Measurements from ENCODE around the gene DOK6. TPM values are rescaled to one million over a fixed set of nuclear protein-coding genes. Genes with fewer than 3 reads are reported as not detected.

The DOK6 gene
- total and polyA plus RNA-seq, 2 experiments from 2014 or later, result 0.29 to 0.42 TPM

DNA sequence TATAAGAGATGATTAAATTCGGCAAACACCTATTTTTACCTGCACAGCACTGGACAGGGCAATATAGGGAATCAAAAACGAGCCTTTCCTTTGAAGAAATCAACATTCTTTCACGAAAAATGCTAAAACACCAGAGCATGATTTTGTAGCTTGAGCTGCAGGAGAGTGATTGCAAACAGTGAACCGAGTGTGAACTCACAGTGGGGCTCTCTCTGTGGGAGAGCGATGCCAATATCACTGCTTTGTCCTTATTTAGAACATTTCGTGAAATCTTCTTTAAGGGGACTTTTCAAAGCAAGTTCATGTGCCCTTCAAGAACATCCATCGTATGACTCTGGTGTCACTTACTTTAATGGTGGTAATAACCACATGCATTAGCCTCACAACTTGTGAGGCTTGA is 308.2 kb downstream of the DOK6 start:
- ATAC-seq, result no peak
- H3K27ac ChIP-seq (ENCODE audit: low read depth), result no peak overlapping the region
- H3K27me3 ChIP-seq (ENCODE audit: insufficient read depth), result peaks cover 37% of the 10 kb centered on the region
- H4K20me1 ChIP-seq (replicated peaks; ENCODE audit: insufficient read depth), result no peaks in the 10 kb centered on the region
- H3K4me2 ChIP-seq, result no peak overlapping the region
- no peaks in the 10 kb centered on the region for H3F3A ChIP-seq (replicated peaks; ENCODE audit: low read depth)
- peaks cover 8% of the 10 kb centered on the region for H3K4me1 ChIP-seq (ENCODE audit: insufficient read depth)
- H3K36me3 ChIP-seq (ENCODE audit: insufficient read depth), result no peaks in the 10 kb centered on the region
- H2AFZ ChIP-seq, result no peak overlapping the region
- Mint-ChIP-seq H3K9me3 (peaks cover 16% of the 10 kb centered on the region; the same call in 2 of the 3 replicates), H3K27me3 (ENCODE audit: insufficient read depth, low read depth, poor library complexity) (peaks cover 19% of the 10 kb centered on the region), H3K27ac (no peak overlapping the region), H3K4me1 (peaks cover 16% of the 10 kb centered on the region), H3K4me3 (no peak overlapping the region), H3K36me3 (ENCODE audit: low read depth) (peaks cover 8% of the 10 kb centered on the region; the same call in 2 of the 3 replicates)
- TF ChIP-seq, protein P1, sequence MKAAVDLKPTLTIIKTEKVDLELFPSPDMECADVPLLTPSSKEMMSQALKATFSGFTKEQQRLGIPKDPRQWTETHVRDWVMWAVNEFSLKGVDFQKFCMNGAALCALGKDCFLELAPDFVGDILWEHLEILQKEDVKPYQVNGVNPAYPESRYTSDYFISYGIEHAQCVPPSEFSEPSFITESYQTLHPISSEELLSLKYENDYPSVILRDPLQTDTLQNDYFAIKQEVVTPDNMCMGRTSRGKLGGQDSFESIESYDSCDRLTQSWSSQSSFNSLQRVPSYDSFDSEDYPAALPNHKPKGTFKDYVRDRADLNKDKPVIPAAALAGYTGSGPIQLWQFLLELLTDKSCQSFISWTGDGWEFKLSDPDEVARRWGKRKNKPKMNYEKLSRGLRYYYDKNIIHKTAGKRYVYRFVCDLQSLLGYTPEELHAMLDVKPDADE (IDR thresholded peaks at IDR 0.05), result no peak
- no peak for TF ChIP-seq JUNB (IDR thresholded peaks at IDR 0.05; ENCODE audit: unreplicated experiment)
- no peak for TF ChIP-seq STAT1 (IDR thresholded peaks at IDR 0.05; ENCODE audit: unreplicated experiment)
- no peak for TF ChIP-seq REST (IDR thresholded peaks at IDR 0.05; ENCODE audit: unreplicated experiment)
- TF ChIP-seq ZNF114 (CRISPR knock-in tag; IDR thresholded peaks at IDR 0.05), result no peak
- TF ChIP-seq EZH2phosphoT487 (IDR thresholded peaks at IDR 0.05; ENCODE audit: unreplicated experiment), result no peak
- TF ChIP-seq CTCF (conservative IDR thresholded peaks at IDR 0.05; ENCODE audit: low read depth in 2 of 2), result no peak
- TF ChIP-seq POLR2AphosphoS5 (IDR thresholded peaks at IDR 0.05; ENCODE audit: low read depth), result no peak
- no peak for TF ChIP-seq EZH2 (IDR thresholded peaks at IDR 0.05; ENCODE audit: low read depth, unreplicated experiment)
- TF ChIP-seq ZNF331 (CRISPR knock-in tag; IDR thresholded peaks at IDR 0.05; ENCODE audit: low read depth), result no peak
- TF ChIP-seq NANOG (IDR thresholded peaks at IDR 0.05; ENCODE audit: borderline replicate concordance), result no peak
- TF ChIP-seq, protein P2, sequence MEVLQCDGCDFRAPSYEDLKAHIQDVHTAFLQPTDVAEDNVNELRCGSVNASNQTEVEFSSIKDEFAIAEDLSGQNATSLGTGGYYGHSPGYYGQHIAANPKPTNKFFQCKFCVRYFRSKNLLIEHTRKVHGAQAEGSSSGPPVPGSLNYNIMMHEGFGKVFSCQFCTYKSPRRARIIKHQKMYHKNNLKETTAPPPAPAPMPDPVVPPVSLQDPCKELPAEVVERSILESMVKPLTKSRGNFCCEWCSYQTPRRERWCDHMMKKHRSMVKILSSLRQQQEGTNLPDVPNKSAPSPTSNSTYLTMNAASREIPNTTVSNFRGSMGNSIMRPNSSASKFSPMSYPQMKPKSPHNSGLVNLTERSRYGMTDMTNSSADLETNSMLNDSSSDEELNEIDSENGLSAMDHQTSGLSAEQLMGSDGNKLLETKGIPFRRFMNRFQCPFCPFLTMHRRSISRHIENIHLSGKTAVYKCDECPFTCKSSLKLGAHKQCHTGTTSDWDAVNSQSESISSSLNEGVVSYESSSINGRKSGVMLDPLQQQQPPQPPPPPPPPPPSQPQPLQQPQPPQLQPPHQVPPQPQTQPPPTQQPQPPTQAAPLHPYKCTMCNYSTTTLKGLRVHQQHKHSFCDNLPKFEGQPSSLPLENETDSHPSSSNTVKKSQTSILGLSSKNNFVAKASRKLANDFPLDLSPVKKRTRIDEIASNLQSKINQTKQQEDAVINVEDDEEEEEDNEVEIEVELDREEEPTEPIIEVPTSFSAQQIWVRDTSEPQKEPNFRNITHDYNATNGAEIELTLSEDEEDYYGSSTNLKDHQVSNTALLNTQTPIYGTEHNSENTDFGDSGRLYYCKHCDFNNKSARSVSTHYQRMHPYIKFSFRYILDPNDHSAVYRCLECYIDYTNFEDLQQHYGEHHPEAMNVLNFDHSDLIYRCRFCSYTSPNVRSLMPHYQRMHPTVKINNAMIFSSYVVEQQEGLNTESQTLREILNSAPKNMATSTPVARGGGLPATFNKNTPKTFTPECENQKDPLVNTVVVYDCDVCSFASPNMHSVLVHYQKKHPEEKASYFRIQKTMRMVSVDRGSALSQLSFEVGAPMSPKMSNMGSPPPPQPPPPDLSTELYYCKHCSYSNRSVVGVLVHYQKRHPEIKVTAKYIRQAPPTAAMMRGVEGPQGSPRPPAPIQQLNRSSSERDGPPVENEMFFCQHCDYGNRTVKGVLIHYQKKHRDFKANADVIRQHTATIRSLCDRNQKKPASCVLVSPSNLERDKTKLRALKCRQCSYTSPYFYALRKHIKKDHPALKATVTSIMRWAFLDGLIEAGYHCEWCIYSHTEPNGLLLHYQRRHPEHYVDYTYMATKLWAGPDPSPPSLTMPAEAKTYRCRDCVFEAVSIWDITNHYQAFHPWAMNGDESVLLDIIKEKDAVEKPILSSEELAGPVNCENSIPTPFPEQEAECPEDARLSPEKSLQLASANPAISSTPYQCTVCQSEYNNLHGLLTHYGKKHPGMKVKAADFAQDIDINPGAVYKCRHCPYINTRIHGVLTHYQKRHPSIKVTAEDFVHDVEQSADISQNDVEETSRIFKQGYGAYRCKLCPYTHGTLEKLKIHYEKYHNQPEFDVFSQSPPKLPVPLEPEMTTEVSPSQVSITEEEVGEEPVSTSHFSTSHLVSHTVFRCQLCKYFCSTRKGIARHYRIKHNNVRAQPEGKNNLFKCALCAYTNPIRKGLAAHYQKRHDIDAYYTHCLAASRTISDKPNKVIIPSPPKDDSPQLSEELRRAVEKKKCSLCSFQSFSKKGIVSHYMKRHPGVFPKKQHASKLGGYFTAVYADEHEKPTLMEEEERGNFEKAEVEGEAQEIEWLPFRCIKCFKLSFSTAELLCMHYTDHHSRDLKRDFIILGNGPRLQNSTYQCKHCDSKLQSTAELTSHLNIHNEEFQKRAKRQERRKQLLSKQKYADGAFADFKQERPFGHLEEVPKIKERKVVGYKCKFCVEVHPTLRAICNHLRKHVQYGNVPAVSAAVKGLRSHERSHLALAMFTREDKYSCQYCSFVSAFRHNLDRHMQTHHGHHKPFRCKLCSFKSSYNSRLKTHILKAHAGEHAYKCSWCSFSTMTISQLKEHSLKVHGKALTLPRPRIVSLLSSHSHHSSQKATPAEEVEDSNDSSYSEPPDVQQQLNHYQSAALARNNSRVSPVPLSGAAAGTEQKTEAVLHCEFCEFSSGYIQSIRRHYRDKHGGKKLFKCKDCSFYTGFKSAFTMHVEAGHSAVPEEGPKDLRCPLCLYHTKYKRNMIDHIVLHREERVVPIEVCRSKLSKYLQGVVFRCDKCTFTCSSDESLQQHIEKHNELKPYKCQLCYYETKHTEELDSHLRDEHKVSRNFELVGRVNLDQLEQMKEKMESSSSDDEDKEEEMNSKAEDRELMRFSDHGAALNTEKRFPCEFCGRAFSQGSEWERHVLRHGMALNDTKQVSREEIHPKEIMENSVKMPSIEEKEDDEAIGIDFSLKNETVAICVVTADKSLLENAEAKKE (CRISPR knock-in tag; IDR thresholded peaks at IDR 0.05), result no peak
- TF ChIP-seq CREB1 (CRISPR knock-in tag; IDR thresholded peaks at IDR 0.05; ENCODE audit: low read depth), result no peak
- H3K4me3 ChIP-seq, result no peak overlapping the region
- no peak for DNase-seq (ENCODE audit: low spot score)
- no peaks in the 10 kb centered on the region for H3K79me2 ChIP-seq (replicated peaks; ENCODE audit: insufficient read depth)
- no peaks in the 10 kb centered on the region for H3K9me2 ChIP-seq (ENCODE audit: insufficient read depth)
